SW 1271 (cell line): ENCODE results near the gene MPO.

ENCODE experiments used
- DNase-seq, 2 experiments: peaks; one replicate each; lab custom pipeline; 2025; lab: John Stamatoyannopoulos, UW

The MPO gene

GRCh38 chr17:58278661-58279015 lies 2.1 kb downstream of the MPO start:
- DNase-seq: no peak

GRCh38 chr17:58277802-58278595 lies 2.7 kb downstream of the MPO start:
- DNase-seq: no peak

GRCh38 chr17:58277107-58277801 lies 3.5 kb downstream of the MPO start:
- no peak for DNase-seq

GRCh38 chr17:58276423-58276822 lies 4.3 kb downstream of the MPO start:
- no peak for DNase-seq

GRCh38 chr17:58275417-58275816 lies 5.3 kb downstream of the MPO start:
- no peak for DNase-seq

- no peak for DNase-seq
Observed at GRCh38 chr17:58273453-58274104, 7.2 kb downstream of the MPO start.

- no peak for DNase-seq
Observed at GRCh38 chr17:58272367-58273280, 8.1 kb downstream of the MPO start.

- no peak for DNase-seq
Observed at GRCh38 chr17:58271216-58271931, 9.4 kb downstream of the MPO start.

- no peak for DNase-seq
Observed at GRCh38 chr17:58270476-58271215, 10.1 kb downstream of the MPO start.

GRCh38 chr17:58269557-58270291 lies 11.0 kb downstream of the MPO start:
- DNase-seq: no peak

- no peak for DNase-seq
Observed at GRCh38 chr17:58268774-58269556, 11.8 kb downstream of the MPO start.

- DNase-seq: no peak
Observed at GRCh38 chr17:58268326-58268725, 12.4 kb downstream of the MPO start.

GRCh38 chr17:58267347-58268324 lies 13.1 kb downstream of the MPO start:
- no peak for DNase-seq

GRCh38 chr17:58265902-58266875 lies 14.5 kb downstream of the MPO start:
- DNase-seq: no peak

- DNase-seq: no peak
Observed at GRCh38 chr17:58265271-58265670, 15.5 kb downstream of the MPO start.

- no peak for DNase-seq
Observed at GRCh38 chr17:58264407-58265103, 16.2 kb downstream of the MPO start.
